22Rv1 (cell line): ENCODE measurements around the gene UEVLD.

Source experiments
- CTCF ChIP-seq: fragments of 450-650 bp; IDR thresholded peaks from 2 replicates; pipeline ENCODE4 v1.5.1; 2017; ENCODE audit warnings: mild to moderate bottlenecking
- ZFX ChIP-seq: fragments of 450-650 bp; IDR thresholded peaks from 2 replicates; pipeline ENCODE4 v1.6.1; 2017; ENCODE audit warnings: antibody characterized with exemption, borderline replicate concordance

- TF ChIP-seq CTCF (no peak), ZFX (no peak)
These were observed 67.4 kb downstream of the UEVLD start for GRCh38 chr11:18521122-18521521.
